ENCODE data around the gene DNAJC27. TPM values are rescaled to one million over a fixed set of nuclear protein-coding genes. Genes with fewer than 3 reads are reported as not detected.

The DNAJC27 gene
- polyA plus RNA-seq, 4 donors: 9.0 to 11.3 (median 10.2) TPM

DNA sequence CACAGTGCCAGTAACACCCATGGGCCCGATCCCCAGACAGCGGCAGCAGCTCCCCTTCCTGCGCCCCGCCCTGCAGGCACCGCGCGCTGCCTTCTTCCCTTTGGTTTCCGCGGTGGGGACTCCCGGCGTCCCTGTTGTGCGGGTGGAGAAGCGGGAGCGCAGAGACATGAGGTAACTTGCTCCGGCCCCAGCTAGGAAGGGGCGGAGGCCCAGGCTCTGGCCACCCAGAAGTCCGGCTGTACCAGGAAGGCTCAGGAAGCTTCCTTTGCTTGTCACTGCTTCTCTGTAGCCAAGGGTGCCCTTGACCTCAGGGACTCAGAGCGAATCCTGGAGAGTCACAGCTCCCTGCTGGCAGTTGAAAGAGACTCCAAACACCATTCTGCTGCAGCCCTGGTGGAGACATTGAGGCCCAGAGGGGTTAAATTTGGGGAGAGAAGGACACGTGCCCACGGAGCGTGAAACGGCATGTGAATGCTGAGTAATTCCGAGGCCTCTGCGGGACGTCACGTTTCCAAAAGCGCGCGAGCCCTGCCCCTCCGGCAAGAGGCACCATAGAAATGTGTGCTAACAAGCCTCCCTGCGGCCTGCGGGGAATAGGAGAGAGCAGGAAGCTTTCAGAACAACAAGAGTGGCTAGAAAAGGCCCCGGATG is 45.0 kb downstream of the DNAJC27 start:
- peak in 2 of 4 donors; percentile 15 for DNase-seq (ENCODE audit: low read depth in 4 of 4, low spot score in 3 of 4)

- no peak for DNase-seq (ENCODE audit: low read depth in 4 of 4, low spot score in 3 of 4)
These were observed 45.5 kb downstream of the DNAJC27 start for GRCh38 chr2:24926220-24926601.

DNA sequence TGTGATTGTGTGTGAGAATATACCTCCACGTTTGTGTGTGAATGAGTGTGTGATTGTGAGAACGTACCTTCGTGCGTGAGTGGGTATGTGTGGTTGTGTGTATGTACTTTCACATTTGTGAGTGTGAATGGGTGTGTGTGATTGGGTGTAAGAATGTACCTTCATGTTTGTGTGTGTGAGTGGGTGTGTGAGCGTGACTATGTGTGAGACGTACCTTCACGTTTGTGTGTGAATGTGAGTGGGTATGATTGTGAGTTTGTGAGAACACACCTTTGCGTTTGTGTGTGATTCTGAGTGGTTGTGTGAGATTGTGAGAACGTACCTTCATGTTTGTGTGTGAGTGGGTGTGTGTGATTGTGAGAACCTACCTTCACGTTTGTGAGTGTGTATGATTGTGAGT is 45.9 kb downstream of the DNAJC27 start:
- no peak for DNase-seq (ENCODE audit: low read depth in 4 of 4, low spot score in 3 of 4)

DNA sequence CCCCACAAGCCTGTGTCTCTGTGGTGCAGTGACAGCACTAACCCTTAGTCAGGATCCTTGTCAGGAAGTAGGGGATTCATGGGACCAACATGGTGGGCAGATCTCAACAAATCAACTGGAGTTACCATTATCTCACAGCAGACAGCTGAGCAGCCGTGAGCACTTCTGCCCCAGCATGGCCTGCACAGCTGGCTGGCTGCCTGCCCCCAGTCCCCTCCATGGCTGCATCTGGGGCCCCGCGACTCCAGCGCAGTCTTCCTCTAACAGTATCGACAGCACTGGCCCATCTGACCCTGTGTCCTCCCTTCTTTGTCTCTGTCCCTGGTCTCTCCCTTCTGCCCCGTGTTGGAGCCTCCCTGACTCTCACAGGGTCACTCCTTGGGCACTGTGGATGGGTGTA is 47.0 kb downstream of the DNAJC27 start:
- DNase-seq (ENCODE audit: low read depth in 4 of 4, low spot score in 3 of 4): no peak

DNA sequence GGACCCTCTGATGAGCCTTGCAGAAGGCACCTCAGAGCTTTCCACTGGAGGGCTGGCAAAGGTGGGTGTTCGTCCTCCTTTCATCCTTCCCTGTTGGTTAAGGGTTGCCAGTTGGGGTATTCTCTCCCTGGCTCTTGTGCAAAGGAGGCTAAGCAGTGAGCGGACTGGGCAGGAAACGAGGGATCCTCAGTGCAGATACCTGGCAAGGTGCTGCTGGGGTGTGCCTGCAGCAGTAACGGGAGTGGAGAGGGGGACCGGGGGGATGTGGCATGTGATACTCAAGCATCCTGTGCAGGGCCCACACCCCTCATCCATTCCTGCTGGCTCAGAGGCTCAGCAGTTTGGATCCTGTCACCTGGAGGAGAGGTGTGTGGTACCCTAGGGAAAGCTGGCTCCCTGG is 47.5 kb downstream of the DNAJC27 start:
- no peak for DNase-seq (ENCODE audit: low read depth in 4 of 4, low spot score in 3 of 4)

DNA sequence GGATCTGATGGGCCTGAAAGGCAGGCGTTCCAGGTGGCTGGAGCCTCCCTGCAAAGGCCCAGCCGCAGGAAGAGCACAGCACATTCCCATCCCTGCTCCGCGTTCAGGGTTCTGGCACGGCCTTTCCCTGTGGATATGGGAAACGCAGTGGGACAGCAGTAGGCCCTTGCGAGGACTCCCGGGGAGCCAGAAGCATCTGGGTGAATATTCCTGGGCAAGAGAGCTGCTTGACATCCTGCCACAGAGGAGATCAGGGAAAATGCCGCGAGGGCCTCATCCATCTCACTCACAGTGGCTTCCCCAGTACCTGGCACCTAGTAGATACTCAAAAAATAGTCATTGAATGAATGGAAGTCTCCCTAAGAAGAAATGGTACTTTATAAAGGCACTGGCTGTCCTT is 48.6 kb downstream of the DNAJC27 start:
- no peak for DNase-seq (ENCODE audit: low read depth in 4 of 4, low spot score in 3 of 4)

GRCh38 chr2:24922556-24922955 is 49.2 kb downstream of the DNAJC27 start:
- DNase-seq (ENCODE audit: low read depth in 4 of 4, low spot score in 3 of 4): no peak

GRCh38 chr2:24920809-24921441 is 50.8 kb downstream of the DNAJC27 start:
- no peak for DNase-seq (ENCODE audit: low read depth in 4 of 4, low spot score in 3 of 4)

DNA sequence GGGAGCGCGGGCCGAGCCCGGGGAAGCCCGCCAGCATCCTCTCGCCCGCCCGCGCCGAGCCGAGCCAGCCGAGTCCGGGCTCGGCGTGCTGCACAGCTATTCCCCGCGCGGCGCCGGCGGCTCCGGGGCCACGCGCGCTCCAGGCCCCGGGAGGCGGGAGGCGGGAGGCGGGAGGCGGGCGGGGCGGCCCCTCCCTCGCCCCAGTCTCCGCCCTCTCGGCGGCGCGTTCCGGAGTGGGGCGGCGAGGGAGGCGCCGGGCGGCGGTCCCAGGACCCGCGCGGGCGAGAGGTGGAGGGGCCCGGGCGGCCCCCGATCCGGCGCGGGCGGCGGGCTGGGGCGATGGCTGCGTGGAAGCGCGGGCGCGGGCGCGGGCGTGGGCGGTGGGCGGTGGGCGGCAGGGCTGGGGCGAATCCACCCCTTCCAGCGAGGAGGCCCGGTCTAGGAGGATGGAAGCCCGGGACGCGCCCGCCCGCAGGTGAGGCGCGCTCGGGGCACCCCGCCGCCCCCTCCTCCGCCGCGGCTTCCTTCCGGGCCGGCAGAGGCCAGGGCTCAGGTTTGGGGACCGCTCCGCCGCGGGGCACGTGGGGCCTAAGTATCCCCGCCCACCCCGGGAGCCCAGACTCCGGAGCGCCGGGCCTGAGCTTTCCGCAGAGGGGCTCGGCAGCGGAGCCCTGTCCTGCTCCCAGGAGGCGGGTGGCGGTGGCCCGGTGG is 51.5 kb downstream of the DNAJC27 start, which contains the start of gene ADCY3:
ADCY3 (minus strand) TSS at position 140 of the 711 bp plus-strand sequence. CDS start 1,250 bp downstream, outside the sequence.
- DNase-seq (ENCODE audit: low read depth in 4 of 4, low spot score in 3 of 4): peak in 3 of 4 donors; percentile 5 to 20 (median 10)

GRCh38 chr2:24919506-24920097 is 52.2 kb downstream of the DNAJC27 start:
- DNase-seq (ENCODE audit: low read depth in 4 of 4, low spot score in 3 of 4): peak in 2 of 4 donors; percentile 5 to 7

DNA sequence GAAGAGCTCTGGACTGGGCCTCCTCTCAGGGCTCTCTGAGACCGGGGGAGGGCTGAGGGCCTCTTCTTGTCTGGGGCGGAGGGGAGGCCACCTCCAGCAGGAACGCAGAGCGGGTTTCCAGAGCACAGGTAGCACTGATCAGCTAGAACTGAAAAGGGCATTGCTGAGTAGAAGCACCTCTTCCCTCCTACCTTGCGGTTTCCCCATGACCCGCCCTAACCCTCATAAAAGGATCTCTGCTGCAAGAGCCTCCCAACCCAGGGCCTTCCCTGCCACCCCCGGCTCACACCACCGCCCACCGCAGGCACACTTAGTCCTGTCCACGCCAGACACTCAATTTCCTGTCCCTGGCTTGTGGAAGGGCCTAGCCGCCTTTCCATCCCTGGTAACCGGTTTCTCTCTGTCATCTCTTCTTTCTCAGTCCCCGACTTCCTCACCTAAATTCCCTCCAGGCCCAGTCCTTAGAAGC is 52.7 kb downstream of the DNAJC27 start:
- no peak for DNase-seq (ENCODE audit: low read depth in 4 of 4, low spot score in 3 of 4)

DNA sequence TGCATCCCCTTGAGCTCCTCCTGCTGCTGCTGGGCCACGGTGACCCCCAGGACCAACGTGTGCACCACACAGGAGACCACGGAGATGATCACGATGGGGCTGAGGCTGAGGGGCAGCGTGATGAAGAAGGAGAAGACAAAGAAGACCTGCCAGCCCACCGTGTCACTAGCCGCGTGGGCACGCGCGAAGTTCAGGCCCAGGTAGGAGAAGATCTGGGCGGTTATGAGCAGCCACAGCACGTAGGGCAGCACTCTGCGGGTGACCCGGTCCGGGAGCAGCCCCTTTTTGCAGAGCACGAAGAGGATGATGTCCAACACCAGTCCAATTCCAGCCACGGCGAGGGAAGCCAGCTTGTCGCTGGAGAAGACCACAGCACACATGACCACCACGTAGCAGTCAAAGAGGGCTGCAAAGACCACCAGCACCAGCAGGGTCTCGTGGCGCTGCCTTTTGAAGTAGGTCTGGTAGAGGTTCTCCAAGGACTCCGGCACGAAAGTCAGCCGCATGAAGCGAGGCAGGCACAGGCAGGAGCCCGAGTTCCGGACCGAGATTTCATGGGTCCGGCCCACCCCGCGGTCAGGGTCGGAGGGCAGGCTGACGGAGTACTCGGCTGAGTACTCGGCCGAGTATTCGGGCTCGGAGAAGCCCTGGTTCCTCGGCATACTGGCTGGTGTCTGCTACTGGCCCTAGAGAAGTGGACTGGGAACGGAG is 53.3 kb downstream of the DNAJC27 start:
- DNase-seq (ENCODE audit: low read depth in 4 of 4, low spot score in 3 of 4): no peak

GRCh38 chr2:24917731-24918325 is 53.9 kb downstream of the DNAJC27 start:
- no peak for DNase-seq (ENCODE audit: low read depth in 4 of 4, low spot score in 3 of 4)

DNA sequence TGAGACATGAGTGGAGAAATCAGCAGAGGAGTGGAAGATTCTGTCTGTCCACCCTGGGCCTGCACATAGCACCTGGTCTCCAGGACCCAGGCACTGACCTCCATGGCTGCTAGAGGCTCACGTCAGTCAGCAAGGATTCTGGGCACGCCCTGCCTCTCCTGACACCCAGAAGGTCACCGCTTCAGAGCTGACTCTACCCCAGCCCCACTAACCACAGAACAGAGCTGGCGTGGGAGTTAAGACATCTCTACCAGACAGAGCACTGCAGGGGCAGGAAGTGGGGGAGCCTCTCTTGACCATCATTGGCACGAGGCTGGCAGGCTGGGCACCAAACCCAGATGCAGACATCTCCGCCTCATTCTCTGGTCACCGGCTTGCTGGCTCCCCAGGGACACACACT is 54.7 kb downstream of the DNAJC27 start:
- DNase-seq (ENCODE audit: low read depth in 4 of 4, low spot score in 3 of 4): no peak

GRCh38 chr2:24915796-24916195 is 56.0 kb downstream of the DNAJC27 start:
- no peak for DNase-seq (ENCODE audit: low read depth in 4 of 4, low spot score in 3 of 4)

DNA sequence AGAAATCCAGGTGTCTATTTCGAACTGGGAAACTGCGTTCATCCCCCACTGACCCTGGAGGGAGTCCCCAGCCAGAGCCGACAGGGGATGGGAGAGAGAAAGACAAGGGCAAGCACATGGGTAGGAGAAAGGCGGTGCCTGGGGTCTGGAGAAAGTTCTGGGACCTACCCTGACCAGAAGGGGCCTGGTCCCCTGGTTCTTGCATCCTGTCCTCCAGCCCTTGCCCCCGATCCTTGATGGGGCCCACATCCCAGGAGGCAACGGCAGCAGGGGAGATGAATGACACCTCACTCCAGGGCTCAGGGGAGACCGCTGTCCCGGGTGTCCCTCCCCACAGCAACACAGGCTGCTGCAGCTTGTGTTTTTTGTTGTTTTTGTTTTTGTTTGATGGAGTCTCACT is 56.6 kb downstream of the DNAJC27 start:
- DNase-seq (ENCODE audit: low read depth in 4 of 4, low spot score in 3 of 4): no peak

- DNase-seq (ENCODE audit: low read depth in 4 of 4, low spot score in 3 of 4): no peak
These were observed 57.0 kb downstream of the DNAJC27 start for GRCh38 chr2:24914713-24915112.

DNA sequence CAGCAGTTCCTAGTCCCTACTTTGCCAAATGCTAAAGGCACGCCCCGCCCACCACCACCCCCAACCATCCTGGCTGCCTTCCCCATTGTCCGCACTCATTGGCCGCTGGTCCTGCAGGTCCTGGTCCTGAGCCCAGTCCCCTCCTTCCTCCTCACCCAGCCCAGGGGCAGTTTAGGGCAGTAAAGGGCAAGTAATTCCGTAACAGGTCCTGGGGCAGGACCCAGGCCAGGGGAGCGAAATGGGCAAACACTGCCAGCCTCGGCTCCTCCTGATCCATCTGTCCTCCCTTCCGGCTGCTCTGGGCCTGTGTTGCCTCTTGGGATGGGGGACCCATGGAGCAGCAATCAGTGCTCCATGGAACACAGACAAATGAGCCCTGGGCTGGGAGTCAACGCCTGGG is 57.8 kb downstream of the DNAJC27 start:
- no peak for DNase-seq (ENCODE audit: low read depth in 4 of 4, low spot score in 3 of 4)

- no peak for DNase-seq (ENCODE audit: low read depth in 4 of 4, low spot score in 3 of 4)
These were observed 58.8 kb downstream of the DNAJC27 start for GRCh38 chr2:24912986-24913385.

DNA sequence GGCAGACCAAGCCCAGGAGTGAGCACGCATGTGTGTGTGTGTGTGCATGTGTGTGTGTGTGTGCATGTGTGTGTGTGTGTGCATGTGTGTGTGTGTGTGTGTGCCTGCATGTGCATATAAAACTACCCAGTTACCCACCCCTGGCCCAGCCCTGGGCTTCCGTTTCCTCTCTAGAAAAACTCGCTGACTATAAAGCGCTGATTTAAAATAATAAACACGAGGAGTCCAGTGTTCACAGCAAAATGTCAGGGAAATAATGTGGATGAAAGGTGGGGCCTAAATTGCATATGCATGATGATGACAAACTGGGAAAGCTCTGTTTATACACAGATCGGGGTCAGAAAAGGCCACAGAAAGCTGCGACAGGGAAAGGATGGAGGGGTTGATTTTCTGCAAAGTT is 59.2 kb downstream of the DNAJC27 start:
- DNase-seq (ENCODE audit: low read depth in 4 of 4, low spot score in 3 of 4): no peak

Measured in right renal pelvis (tissue), 4 donors.